Neutrophil (primary cell): ENCODE results near the gene CHRM4.
"Not testable (repeated sequence)": the region's sequence is repeated elsewhere in the genome, so short reads cannot be mapped to it uniquely, and the experiment has no call there.

Experiments
- H3K27ac ChIP-seq: fragments of 200-600 bp; sonication (generic); 2 replicates; pipeline ENCODE4 v1.5.1; 2016; ENCODE audit warnings: mild to moderate bottlenecking, moderate library complexity
- H3K27me3 ChIP-seq: fragments of 200-600 bp; sonication (generic); 2 replicates; pipeline ENCODE4 v1.6.0; 2016; ENCODE audit warnings: mild to moderate bottlenecking
- H3K36me3 ChIP-seq: fragments of 200-600 bp; sonication (generic); 2 replicates; pipeline ENCODE4 v1.5.1; 2017
- H3K4me1 ChIP-seq, 2 experiments: fragments of 200-600 bp in 1 of 2; sonication (generic) in 1 of 2; 1 replicate in 1 of 2; 2 replicates in 1 of 2; pipeline versions ENCODE4 v1.5.1 to v1.6.1; 2013 to 2016; ENCODE audit warnings: low read depth in 1 of 2, low read length in 1 of 2, mild to moderate bottlenecking in 1 of 2, moderate library complexity in 1 of 2; ENCODE audit not compliant: control insufficient read depth in 1 of 2, insufficient read depth in 1 of 2
- H3K4me3 ChIP-seq, 2 experiments: fragments of 200-600 bp in 1 of 2; sonication (generic) in 1 of 2; 1 replicate in 1 of 2; 2 replicates in 1 of 2; pipeline ENCODE4 v1.5.1; 2013 to 2016; ENCODE audit warnings: low read depth in 1 of 2, low read length in 1 of 2, mild to moderate bottlenecking in 1 of 2, moderate library complexity in 1 of 2
- H3K9me3 ChIP-seq: fragments of 200-600 bp; sonication (generic); 2 replicates; pipeline ENCODE4 v1.5.1; 2016
- CTCF ChIP-seq: fragments of 200-600 bp; sonication (generic); IDR thresholded peaks from 2 replicates; pipeline ENCODE4 v1.5.1; 2016; ENCODE audit warnings: antibody characterized with exemption

Gene CHRM4

GRCh38 chr11:46377290-46377689 is 14.3 kb downstream of the CHRM4 start:
- Histone ChIP-seq H3K9me3 (peaks cover 6% of the 10 kb centered on the region), H3K4me3 (no peak overlapping the region), H3K36me3 (peaks cover 72% of the 10 kb centered on the region), H3K27ac (peak overlapping the region; percentile 76), H3K27me3 (peaks cover 17% of the 10 kb centered on the region), H3K4me1 (peaks cover 27 to 48% of the 10 kb centered on the region in 2 experiments)
- no peak for TF ChIP-seq CTCF

- Histone ChIP-seq H3K27me3 (peaks cover 9% of the 10 kb centered on the region), H3K36me3 (peaks cover 81% of the 10 kb centered on the region)
- TF ChIP-seq CTCF, result no peak
Measured at GRCh38 chr11:46376258-46377050, 15.1 kb downstream of the CHRM4 start.

GRCh38 chr11:46375392-46376101 is 16.0 kb downstream of the CHRM4 start:
- no peak for TF ChIP-seq CTCF
- H3K27me3 ChIP-seq, result no peaks in the 10 kb centered on the region
- peaks cover 20 to 32% of the 10 kb centered on the region in 2 experiments for H3K4me1 ChIP-seq
- H3K27ac ChIP-seq, result no peak overlapping the region
- peaks cover 6% of the 10 kb centered on the region for H3K9me3 ChIP-seq
- peaks cover 90% of the 10 kb centered on the region for H3K36me3 ChIP-seq
- H3K4me3 ChIP-seq, result no peak overlapping the region

More at GRCh38 chr11:46376258-46377050, 15.1 kb downstream of the CHRM4 start:
- H3K4me1 ChIP-seq, result peaks cover 20 to 41% of the 10 kb centered on the region in 2 experiments
- no peak overlapping the region for H3K4me3 ChIP-seq
- peak overlapping the region; percentile 27 for H3K27ac ChIP-seq
- peaks cover 6% of the 10 kb centered on the region for H3K9me3 ChIP-seq

GRCh38 chr11:46374815-46375214 is 16.8 kb downstream of the CHRM4 start:
- no peak for TF ChIP-seq CTCF
- Histone ChIP-seq H3K27me3 (no peaks in the 10 kb centered on the region), H3K36me3 (peaks cover 94% of the 10 kb centered on the region), H3K4me1 (peaks cover 18 to 25% of the 10 kb centered on the region in 2 experiments), H3K27ac (no peak overlapping the region), H3K9me3 (peaks cover 6% of the 10 kb centered on the region), H3K4me3 (no peak overlapping the region)

GRCh38 chr11:46373787-46374740 is 17.5 kb downstream of the CHRM4 start:
- H3K4me3 ChIP-seq, result no peak overlapping the region
- peaks cover 10 to 17% of the 10 kb centered on the region in 2 experiments for H3K4me1 ChIP-seq
- no peaks in the 10 kb centered on the region for H3K27me3 ChIP-seq
- H3K9me3 ChIP-seq, result peaks cover 6% of the 10 kb centered on the region
- no peak for TF ChIP-seq CTCF
- no peak overlapping the region for H3K27ac ChIP-seq
- peaks cover 98% of the 10 kb centered on the region for H3K36me3 ChIP-seq

- H3K27me3 ChIP-seq, H3K4me3 ChIP-seq, H3K27ac ChIP-seq, H3K4me1 ChIP-seq, H3K9me3 ChIP-seq: not testable (repeated sequence)
- H3K36me3 ChIP-seq, result peaks cover 99% of the 10 kb centered on the region
Measured at GRCh38 chr11:46372501-46372900, 19.1 kb downstream of the CHRM4 start.
